ENCODE results near the gene CTDNEP1.
A peak's percentile ranks its signal among the peaks of the same experiment; 100 is the strongest.
"Not testable (repeated sequence)": the region's sequence is repeated elsewhere in the genome, so short reads cannot be mapped to it uniquely, and the experiment has no call there.

CTDNEP1 gene

DNA sequence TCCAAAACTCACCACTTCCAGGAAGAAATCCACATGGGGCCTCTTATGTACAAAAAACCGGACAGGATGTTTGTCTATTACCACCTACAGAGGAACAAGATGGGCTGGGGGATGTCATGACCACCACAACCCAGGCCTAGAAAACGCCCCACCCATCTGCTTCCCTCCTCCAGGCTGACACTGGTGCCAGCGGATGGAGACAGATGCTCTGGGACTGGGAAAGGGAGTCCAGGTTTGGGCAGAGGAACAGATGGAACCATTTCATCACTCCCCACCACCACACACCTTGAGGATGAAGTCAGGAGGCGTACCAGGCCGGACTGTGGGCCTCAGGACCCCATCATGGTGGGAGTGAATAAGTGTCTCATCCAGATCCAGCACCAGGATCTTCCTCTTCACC lies 4.8 kb downstream of the CTDNEP1 start:
- Histone ChIP-seq H3K27ac (ENCODE audit: insufficient read depth, low read depth, low read length, poor library complexity, severe bottlenecking) (no peak overlapping the region), H3K4me1 (ENCODE audit: control insufficient read depth, insufficient read depth, low read length) (peaks cover 20% of the 10 kb centered on the region), H3K9me3 (ENCODE audit: control insufficient read depth, low read length) (no peaks in the 10 kb centered on the region), H3K27me3 (ENCODE audit: control insufficient read depth, insufficient read depth, low read length, poor library complexity, severe bottlenecking) (no peaks in the 10 kb centered on the region), H3K4me3 (ENCODE audit: insufficient read depth, low read depth, low read length) (no peak overlapping the region), H3K36me3 (ENCODE audit: control insufficient read depth, insufficient read depth, low read length) (peaks cover 18% of the 10 kb centered on the region)
- 90 to 99% methylated on average over 5 of the region's 5 CpGs for WGBS, 2 experiments

GRCh38 chr17:7243838-7244237 lies 7.7 kb downstream of the CTDNEP1 start:
- not testable (repeated sequence) for H3K4me3 ChIP-seq (ENCODE audit: insufficient read depth, low read depth, low read length); H3K4me1 ChIP-seq (ENCODE audit: control insufficient read depth, insufficient read depth, low read length); H3K27me3 ChIP-seq (ENCODE audit: control insufficient read depth, insufficient read depth, low read length, poor library complexity, severe bottlenecking); H3K27ac ChIP-seq (ENCODE audit: insufficient read depth, low read depth, low read length, poor library complexity, severe bottlenecking); H3K9me3 ChIP-seq (ENCODE audit: control insufficient read depth, low read length)
- WGBS, 2 experiments, result 91 to 95% methylated on average over 10 of the region's 10 CpGs
- peaks cover 24% of the 10 kb centered on the region for H3K36me3 ChIP-seq (ENCODE audit: control insufficient read depth, insufficient read depth, low read length)

GRCh38 chr17:7243453-7243729 lies 8.1 kb downstream of the CTDNEP1 start:
- H3K36me3 ChIP-seq (ENCODE audit: control insufficient read depth, insufficient read depth, low read length), result peaks cover 24% of the 10 kb centered on the region

DNA sequence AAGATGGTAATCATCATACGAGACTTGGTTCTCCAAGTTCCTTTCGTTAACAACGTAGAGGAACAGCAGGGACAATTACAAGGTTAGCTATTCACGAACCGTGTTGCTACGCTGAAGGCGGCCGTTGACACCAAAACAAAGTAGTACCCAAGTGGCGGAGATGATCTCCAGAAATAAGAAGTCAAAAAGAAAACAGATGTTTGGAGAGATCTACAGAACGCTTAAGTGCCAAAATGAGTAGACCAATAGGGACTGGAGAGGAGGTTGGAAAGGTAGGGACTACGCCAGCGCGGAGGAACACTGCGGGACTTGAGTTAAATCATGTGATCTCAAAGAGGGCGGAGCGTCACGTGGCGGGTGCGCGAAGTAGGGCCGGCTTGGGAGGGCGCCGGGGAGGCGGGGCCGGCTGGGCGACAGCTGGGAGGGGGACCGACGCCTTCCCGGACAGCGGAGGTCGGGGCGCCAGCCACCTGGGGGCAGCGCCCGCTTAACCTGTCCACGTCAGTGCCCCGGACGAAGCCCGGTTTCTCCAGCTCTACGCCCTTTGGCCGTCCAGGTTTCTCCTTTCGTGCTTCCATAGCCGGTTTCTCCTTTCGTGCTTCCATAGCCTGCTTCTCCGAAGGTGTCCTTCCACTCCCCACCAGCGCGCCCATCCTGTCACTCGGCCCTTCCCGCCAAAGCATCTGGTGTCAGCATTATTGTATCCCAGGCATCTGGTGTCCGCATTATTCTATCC lies 8.6 kb downstream of the CTDNEP1 start:
- Histone ChIP-seq H3K9me3 (ENCODE audit: control insufficient read depth, low read length) (no peaks in the 10 kb centered on the region), H3K27me3 (ENCODE audit: control insufficient read depth, insufficient read depth, low read length, poor library complexity, severe bottlenecking) (no peaks in the 10 kb centered on the region), H3K4me3 (ENCODE audit: insufficient read depth, low read depth, low read length) (peak overlapping the region; percentile 69), H3K4me1 (ENCODE audit: control insufficient read depth, insufficient read depth, low read length) (peaks cover 5% of the 10 kb centered on the region), H3K27ac (ENCODE audit: insufficient read depth, low read depth, low read length, poor library complexity, severe bottlenecking) (peak overlapping the region; percentile 71), H3K36me3 (ENCODE audit: control insufficient read depth, insufficient read depth, low read length) (peaks cover 24% of the 10 kb centered on the region)
- 2% methylated on average over 49 of the region's 49 CpGs for WGBS, 2 experiments

More at GRCh38 chr17:7243453-7243729, 8.1 kb downstream of the CTDNEP1 start:
- 65 to 66% methylated on average over 2 of the region's 2 CpGs for WGBS, 2 experiments
- peaks cover 5% of the 10 kb centered on the region for H3K4me1 ChIP-seq (ENCODE audit: control insufficient read depth, insufficient read depth, low read length)
- H3K9me3 ChIP-seq (ENCODE audit: control insufficient read depth, low read length), result no peaks in the 10 kb centered on the region
- H3K27ac ChIP-seq (ENCODE audit: insufficient read depth, low read depth, low read length, poor library complexity, severe bottlenecking), result peak overlapping the region; percentile 9
- no peaks in the 10 kb centered on the region for H3K27me3 ChIP-seq (ENCODE audit: control insufficient read depth, insufficient read depth, low read length, poor library complexity, severe bottlenecking)
- H3K4me3 ChIP-seq (ENCODE audit: insufficient read depth, low read depth, low read length), result peak overlapping the region; percentile 69

DNA sequence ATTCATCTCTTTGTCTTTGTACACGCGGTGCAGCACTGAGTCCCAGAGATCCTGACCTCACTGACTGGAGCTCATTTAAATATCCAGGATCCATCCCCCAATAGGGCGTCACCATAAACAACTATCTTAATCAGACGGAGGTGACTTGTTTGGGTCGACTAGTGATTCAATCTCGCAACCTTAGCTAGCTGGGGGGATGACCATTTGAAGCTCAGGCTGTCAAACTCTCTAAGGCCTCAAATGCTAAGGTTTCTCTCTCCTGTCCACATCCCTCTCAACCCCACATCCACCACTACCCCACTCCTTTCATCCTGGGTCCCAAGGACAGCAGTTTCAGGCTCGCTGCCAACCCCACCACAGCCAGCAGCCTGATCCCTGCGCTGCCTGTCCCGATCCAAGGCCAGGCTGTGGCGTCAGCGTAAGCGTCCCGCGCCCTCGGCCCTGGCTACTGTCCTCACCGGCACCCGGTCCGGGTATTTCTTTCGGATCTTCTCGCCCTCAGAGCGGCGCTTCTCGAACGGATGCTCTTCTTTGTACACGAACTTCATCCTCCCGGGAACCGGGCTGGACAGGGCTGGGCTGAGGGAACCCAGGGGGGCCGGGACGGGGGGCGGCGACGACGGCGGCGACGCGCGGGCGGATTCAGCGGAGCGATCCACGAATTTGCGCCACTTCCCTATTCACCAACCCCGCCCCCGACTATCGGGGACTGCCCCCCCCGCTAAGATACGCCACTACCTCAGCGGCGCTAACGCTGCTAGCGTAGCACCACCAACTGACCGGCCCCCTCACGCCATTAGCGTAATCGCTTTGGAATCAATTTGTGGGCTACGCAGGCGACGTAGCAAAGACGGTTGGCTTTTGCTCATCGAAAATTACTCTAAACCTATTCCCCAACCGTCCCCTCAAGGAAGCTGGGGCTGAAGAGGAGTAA lies 9.5 kb downstream of the CTDNEP1 start, which contains the start of gene GABARAP:
GABARAP (minus strand) TSS at position 667 of the 934 bp plus-strand sequence; CDS start at position 548, 119 bp downstream.
- peak within 1 kb of the TSS; percentile 69 for H3K4me3 ChIP-seq (ENCODE audit: insufficient read depth, low read depth, low read length)
- H3K36me3 ChIP-seq (ENCODE audit: control insufficient read depth, insufficient read depth, low read length), result peaks cover 24% of the 10 kb centered on the region
- no peaks in the 10 kb centered on the region for H3K9me3 ChIP-seq (ENCODE audit: control insufficient read depth, low read length)
- H3K4me1 ChIP-seq (ENCODE audit: control insufficient read depth, insufficient read depth, low read length), result peaks cover 10% of the 10 kb centered on the region
- H3K27ac ChIP-seq (ENCODE audit: insufficient read depth, low read depth, low read length, poor library complexity, severe bottlenecking), result peak within 1 kb of the TSS; percentile 80
- 0% methylated on average over 60 to 62 of the region's 62 CpGs for WGBS, 2 experiments
- no peaks in the 10 kb centered on the region for H3K27me3 ChIP-seq (ENCODE audit: control insufficient read depth, insufficient read depth, low read length, poor library complexity, severe bottlenecking)

- H3K27ac ChIP-seq (ENCODE audit: insufficient read depth, low read depth, low read length, poor library complexity, severe bottlenecking), result no peak overlapping the region
- no peaks in the 10 kb centered on the region for H3K9me3 ChIP-seq (ENCODE audit: control insufficient read depth, low read length)
- WGBS, 2 experiments, result 59 to 66% methylated on average over 9 of the region's 9 CpGs
- H3K4me3 ChIP-seq (ENCODE audit: insufficient read depth, low read depth, low read length), result peak overlapping the region; percentile 69
- H3K36me3 ChIP-seq (ENCODE audit: control insufficient read depth, insufficient read depth, low read length), result peaks cover 28% of the 10 kb centered on the region
- no peaks in the 10 kb centered on the region for H3K27me3 ChIP-seq (ENCODE audit: control insufficient read depth, insufficient read depth, low read length, poor library complexity, severe bottlenecking)
- peaks cover 15% of the 10 kb centered on the region for H3K4me1 ChIP-seq (ENCODE audit: control insufficient read depth, insufficient read depth, low read length)
Measured at GRCh38 chr17:7241090-7241733, 10.3 kb downstream of the CTDNEP1 start.

DNA sequence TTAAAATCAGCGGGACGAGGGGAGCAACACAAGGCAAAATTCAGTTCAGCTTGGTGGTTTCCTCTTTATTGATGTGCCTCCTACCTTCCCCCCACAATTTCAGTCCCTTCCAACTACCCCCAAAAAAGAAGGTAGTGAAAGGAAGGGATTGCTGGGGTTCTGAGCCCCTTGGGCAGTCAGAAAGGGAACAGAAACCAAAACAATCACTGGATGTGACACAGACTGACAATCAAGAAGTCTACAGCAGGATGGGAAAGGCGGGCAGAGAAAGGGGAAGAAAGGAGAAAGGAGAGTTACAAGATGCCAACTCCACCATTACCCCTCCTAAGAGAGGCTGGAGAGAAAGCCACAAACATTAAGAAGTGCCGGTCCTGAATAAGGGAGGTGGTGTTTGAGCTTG lies 11.2 kb downstream of the CTDNEP1 start:
- Histone ChIP-seq H3K9me3 (ENCODE audit: control insufficient read depth, low read length) (no peaks in the 10 kb centered on the region), H3K4me1 (ENCODE audit: control insufficient read depth, insufficient read depth, low read length) (peaks cover 15% of the 10 kb centered on the region), H3K4me3 (ENCODE audit: insufficient read depth, low read depth, low read length) (peak overlapping the region; percentile 18), H3K27me3 (ENCODE audit: control insufficient read depth, insufficient read depth, low read length, poor library complexity, severe bottlenecking) (no peaks in the 10 kb centered on the region), H3K36me3 (ENCODE audit: control insufficient read depth, insufficient read depth, low read length) (peaks cover 28% of the 10 kb centered on the region), H3K27ac (ENCODE audit: insufficient read depth, low read depth, low read length, poor library complexity, severe bottlenecking) (no peak overlapping the region)
- WGBS, 2 experiments, result 86 to 89% methylated on average over 3 to 4 of the region's 4 CpGs

- Histone ChIP-seq H3K9me3 (ENCODE audit: control insufficient read depth, low read length) (no peaks in the 10 kb centered on the region), H3K27me3 (ENCODE audit: control insufficient read depth, insufficient read depth, low read length, poor library complexity, severe bottlenecking) (no peaks in the 10 kb centered on the region), H3K27ac (ENCODE audit: insufficient read depth, low read depth, low read length, poor library complexity, severe bottlenecking) (peak within 1 kb of the TSS; percentile 52), H3K4me1 (ENCODE audit: control insufficient read depth, insufficient read depth, low read length) (peaks cover 15% of the 10 kb centered on the region), H3K36me3 (ENCODE audit: control insufficient read depth, insufficient read depth, low read length) (peaks cover 23% of the 10 kb centered on the region), H3K4me3 (ENCODE audit: insufficient read depth, low read depth, low read length) (peak within 1 kb of the TSS; percentile 70)
- WGBS, 2 experiments, result 0 to 1% methylated on average over 72 of the region's 72 CpGs
Measured at GRCh38 chr17:7239091-7240027, 12.2 kb downstream of the CTDNEP1 start, which contains the start of gene PHF23. Gene PHF23, minus strand, starts transcription at chr17:7239457. Its CDS starts 178 bp downstream, at chr17:7239279.

DNA sequence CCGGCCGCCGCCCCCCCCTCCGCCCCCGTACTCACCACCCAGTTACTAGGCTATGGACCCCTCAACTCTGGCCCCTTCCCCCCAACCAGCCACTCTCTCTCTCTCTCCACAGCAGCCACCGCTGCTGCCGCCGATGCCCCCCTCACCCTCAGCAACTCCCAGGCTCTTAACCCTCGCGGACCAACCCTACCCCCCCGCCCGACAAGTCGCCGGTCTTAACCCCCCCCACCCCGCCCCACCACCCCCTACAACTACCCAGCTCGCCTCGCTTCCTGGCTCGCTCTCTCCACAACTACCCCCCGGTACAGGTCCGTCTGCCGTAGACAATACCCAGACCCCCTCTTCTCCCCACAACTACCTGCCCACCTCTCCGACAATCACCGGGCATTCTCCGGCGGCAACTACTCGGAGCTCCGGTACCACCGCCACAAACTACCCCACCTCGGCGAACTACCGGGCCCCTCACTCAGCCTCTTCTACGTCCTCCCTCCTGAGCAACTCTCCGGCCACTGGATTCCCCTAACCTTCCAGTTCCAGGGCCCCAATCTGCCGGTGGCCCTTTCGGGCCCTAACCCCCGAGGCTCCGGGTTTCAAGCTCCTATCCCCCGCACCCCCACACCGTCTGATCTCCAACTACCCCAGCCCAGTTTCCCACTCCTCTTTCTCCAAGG lies 13.0 kb downstream of the CTDNEP1 start:
- Histone ChIP-seq H3K27ac (ENCODE audit: insufficient read depth, low read depth, low read length, poor library complexity, severe bottlenecking) (peak overlapping the region; percentile 52), H3K4me3 (ENCODE audit: insufficient read depth, low read depth, low read length) (peak overlapping the region; percentile 70), H3K4me1 (ENCODE audit: control insufficient read depth, insufficient read depth, low read length) (peaks cover 15% of the 10 kb centered on the region), H3K36me3 (ENCODE audit: control insufficient read depth, insufficient read depth, low read length) (peaks cover 22% of the 10 kb centered on the region), H3K9me3 (ENCODE audit: control insufficient read depth, low read length) (no peaks in the 10 kb centered on the region), H3K27me3 (ENCODE audit: control insufficient read depth, insufficient read depth, low read length, poor library complexity, severe bottlenecking) (no peaks in the 10 kb centered on the region)
- WGBS, 2 experiments, result 0% methylated on average over 27 to 32 of the region's 39 CpGs

Data from ectodermal cell (in vitro differentiated cells).